GM19025 (cell line): ENCODE data around the gene HYPK.
"Not testable (repeated sequence)": the region's sequence is repeated elsewhere in the genome, so short reads cannot be mapped to it uniquely, and the experiment has no call there.

Experiments
- ATAC-seq: cut with Tn5 transposase; IDR thresholded peaks from one replicate; pipeline ENCODE4 v1.9.1; 2021; ENCODE audit warnings: mild to moderate bottlenecking, low read depth, moderate library complexity; ENCODE audit not compliant: unreplicated experiment

HYPK gene

DNA sequence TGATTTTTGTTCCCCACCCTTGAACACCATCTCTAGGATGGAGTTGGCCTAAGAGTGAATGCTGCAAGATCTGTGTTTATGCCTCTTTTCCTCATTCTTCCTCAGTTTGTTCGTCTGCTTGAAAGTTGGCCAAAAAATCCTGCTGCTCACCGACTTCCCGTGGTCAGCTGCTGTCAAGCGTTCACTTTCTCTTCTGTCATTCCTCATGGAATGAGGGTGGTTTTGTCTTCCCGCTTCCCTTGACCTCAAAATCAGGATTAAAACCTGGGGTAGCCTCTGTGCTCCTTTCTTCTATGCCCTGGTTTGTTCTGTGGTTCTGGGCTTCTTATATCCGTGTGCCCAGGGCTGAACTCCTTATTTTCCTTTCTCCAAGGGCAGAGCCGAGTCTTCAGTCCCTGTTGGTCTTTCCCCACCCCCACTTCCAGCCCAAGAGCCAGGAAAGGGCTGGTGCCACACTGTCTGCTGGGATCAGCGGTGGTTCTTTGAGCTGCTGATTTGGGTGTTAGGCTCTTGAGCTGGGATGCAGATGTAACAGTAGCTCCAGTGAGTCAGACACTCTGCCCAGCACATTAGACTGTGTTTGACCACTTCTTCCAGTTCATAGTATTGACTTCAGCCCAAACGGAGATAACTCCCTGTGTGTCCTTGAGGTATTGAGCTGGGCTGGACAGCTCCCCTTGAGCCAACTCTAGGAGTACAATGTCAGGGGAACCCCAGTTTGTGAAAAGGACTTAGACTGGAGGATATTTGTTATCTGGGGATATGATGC lies 5.9 kb upstream of the HYPK start:
- ATAC-seq = no peak

DNA sequence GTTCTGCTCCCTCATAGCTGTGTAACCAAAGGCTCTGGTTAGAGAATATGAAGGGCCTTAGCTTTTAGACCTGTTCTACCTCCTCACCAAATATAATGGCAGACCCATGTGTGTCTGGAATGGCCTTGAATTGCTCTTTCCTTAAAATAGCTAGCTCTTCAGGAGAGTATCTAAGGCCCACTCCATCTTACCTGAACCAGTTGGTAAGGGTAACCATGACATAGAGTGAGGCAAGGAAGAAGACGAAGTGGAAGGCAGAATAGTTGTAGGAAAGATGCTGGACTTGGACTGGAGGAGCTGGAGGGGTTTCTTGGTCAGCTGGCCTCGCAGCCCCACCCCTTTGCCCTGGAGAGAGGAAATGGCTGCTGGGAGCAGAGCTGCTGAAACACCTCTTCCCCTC lies 5.2 kb upstream of the HYPK start:
- ATAC-seq = no peak

DNA sequence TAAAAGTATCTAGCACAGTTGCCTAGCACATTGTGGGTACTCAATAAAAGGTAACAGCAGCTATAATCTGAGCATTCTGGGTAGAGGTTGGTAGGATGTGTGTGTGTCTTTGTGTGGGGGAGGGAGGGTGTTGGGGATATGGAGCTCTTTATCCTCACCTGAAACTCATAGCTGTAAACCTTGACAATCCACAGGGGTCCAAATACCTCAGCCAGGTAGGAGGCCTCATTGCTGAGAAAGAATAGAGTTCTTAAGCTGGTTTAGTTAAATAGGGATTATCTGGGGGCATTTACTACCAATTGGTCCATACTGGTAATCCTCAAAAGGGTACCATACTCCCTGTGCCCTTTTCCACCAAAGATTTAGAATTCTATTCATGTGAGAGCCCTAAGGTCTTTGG lies 4.4 kb upstream of the HYPK start:
- ATAC-seq = no peak

DNA sequence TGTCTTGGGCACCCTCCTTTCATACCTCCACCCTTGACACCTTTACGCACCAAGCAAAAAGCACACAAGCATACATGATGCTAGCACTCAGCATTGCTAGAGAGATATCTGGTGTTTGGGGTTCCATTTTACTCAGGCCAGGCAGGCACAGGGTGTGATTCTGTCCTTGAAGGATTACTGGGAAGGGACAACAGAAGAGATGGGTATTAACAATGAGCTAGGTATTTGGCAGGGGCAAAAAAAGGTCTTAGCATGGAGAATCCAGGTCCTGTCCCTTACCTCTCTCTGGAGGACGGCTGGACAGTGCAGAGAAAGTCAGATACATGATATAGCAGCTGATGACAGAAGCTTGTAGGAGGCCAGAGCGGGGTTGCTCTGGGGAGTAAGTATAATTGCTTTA lies 3.8 kb upstream of the HYPK start:
- no peak for ATAC-seq

DNA sequence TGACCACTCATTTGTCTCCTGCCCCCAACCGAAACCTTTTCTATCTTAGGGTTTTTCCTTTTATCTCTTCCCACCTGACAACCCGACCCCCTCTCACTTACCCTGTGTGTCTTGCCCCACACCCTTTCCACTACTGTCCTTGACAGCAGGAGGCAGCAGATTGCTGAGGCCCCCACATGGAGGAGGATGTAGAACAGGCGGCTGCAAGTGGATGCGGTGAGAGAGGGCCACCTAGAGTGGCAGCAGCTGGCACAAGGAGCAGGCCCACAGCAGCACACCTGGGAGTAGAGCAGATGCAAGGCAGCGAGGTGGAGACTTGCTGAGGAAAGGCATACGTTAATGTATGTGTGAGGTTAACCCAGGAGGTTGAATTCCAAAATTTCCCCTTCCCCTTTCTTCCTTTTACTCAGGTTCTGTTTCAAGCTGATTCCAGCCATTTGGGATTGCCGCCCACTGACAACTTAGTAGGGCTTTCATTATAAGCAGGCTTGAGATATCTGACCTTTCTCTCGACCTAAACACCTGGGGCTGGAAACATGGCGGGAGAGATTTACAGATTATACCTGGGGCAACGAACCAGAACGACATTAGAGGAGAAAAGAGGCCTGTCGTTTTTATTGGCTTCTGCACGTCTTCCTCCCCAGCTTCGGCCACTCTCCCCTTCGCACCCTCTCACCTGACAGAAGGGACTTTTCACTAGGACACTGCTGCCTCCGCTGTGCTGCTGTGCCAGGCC lies 1.0 kb upstream of the HYPK start:
- ATAC-seq = no peak

DNA sequence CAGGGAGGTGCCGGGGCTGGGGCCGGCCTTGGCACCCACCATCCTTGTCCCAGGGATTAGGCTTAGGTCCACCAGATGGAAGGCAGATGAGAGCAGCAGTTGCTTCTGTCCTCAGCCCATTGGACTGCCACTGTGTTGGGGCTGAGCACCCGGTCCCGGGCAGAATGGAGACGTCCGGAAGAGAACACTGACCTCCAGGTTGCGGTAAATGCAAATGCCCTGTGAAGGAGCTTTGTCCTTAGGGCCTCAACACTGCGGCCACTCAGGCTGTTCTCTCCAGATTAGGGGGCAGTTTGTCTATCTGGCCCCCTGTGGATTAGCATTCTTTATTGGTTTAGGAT lies 484 bp upstream of the HYPK start, which contains the start of gene SERINC4:
Gene SERINC4, minus strand, starts transcription at position 276 of the 341 bp plus-strand sequence. Its CDS starts 234 bp downstream, at position 42.
- ATAC-seq = no peak

DNA sequence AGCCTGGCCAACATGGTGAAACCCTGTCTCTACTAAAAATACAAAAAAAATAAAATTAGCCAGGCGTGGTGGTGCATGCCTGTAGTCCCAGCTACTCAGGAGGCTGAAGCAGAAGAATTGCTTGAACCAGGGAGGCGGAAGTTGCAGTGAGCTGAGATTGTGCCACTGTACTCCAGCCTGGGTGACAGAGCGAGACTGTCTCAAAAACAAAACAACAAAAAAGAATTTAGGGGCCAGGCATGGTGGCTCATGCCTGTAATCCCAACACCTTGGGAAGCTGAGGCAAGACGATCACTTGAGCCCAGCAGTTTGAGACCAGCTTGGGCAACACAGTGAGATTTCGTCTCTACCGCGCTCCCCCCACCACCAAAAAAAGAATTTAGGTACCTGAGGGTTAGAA lies 2.3 kb downstream of the HYPK start:
- not testable (repeated sequence) for ATAC-seq

DNA sequence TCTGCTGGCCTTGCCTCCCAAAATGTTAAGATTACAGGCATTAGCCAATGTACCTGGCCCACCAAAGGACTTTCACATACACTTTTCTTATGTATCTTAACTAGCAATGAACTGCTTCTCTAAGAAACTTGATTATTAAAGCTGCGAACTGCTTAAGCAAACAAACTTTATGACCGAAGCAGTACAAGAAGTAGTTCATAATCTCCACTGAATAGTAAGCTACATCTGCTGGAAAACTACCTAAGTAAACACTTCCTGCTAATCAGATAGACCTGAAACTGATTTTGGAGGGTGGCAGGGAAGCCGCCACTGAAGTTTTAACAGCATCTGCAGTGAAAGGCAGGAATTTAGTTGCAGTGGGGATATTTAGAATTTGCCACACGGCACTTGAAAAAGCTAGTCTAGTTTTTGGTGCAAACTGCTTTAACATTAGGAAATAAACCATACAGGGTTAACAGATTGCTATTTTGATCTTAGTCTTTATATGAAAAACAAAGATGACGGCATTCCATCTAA lies 8.1 kb downstream of the HYPK start:
- no peak for ATAC-seq

DNA sequence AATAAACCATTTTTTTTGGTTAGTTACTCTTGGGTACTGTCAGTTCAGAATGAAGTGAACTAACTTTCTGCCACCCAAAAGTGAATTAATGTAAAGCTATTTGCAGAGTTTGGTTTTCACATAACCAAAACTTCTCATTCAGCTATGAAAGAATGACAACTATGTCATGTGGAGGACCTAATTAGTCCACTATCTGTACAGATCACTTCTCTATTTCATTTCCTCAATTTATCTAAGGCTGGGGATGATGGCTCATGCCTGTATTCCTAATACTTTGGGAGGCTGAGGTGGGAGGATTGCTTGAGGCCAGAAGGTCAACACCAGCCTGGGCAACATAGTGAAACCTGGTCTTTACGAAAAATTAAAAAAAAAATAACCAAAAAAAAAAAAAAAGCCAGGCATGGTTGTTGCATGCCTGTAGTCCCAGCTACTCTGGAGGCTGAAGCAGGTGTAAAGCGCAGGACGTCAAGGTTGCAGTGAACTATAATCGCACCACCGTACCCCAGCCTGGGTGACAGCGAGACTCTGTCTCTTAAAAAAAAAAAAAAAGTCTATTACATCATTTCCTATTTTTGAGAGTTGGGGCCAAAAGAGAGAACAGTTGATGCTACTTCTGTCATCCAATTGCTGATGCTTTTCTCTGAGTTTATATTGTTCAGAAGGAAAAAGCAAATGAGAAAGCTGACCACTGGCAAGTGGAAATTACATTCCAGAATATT lies 8.7 kb downstream of the HYPK start:
- no peak for ATAC-seq

DNA sequence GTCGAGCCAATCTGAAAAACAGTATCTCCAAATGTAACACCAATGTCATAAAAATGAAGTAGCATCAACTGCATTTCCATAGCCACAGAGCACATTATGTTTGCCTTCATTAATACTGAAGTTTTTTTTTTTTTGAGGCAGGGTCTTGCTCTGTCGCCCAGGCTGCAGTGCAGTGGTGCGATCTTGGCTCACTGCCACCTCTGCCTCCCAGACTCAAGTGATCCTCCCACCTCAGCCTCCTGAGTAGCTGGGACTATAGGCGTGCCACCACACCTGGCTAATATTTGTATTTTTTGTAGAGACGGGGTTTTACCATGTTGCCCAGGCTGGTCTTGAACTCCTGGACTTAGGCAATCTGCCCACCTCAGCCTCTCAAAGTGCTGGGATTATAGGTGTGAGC lies 14.7 kb downstream of the HYPK start:
- not testable (repeated sequence) for ATAC-seq

DNA sequence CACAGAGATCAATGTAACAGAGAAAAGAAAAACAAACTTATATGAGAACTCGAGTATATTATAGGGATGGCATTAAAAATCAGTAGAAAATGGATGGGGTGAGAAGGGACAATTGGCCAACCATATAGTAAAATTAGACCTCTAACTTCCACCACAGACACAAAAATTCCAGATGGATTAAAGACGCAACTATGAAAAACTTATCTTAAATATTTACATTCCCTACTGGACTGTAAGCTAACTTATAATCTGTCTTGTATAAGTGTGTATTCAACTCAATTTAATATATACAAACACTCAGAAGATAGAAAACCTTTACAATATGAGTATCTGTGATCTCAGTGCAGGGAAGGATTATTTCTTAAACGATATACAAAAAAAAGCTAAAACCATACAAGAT lies 21.1 kb downstream of the HYPK start:
- no peak for ATAC-seq

DNA sequence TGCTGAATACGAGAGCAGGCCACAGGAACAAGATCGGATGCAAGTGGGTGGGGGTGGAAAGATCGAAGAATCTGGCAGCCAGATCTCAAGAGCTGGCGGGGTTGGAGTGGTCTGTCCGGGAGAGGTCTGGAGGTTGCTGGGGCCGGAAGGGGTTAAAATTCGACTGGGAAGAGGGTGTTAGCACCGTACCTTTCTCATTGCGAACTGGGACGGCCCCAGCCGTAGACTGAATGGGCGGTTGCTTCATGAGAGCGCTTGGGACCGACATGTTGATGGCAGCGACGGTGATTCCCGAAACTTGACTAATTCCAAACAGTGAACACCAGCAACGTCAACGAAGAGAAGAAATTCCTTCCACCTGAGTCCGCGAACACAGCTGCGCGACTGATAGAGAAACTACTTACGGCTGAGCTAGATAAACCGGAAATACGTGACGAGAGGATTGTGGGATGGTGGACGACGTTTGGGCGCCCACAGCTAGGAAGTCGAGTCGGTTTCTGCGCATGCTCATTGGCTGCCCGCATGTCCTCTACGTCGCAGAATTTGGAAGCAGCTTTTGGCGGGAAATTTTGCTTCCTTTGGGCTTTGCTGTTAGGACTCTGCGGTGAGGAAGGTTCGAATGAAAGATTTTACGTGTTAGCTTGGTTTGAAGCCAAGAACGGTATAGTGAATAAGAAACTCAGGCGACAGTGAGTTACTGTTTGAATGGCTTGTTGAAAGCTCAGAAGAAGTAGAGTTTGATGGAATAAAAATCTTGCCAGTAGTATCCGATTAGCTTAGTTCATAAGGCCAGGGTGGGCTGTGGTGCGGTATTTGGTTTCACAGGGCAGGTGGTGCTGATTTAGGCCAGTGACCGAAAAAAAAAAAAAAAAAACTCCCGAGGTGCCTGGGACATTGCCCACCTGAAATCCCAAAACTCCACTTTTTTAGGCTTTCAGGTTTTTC lies 24.2 kb downstream of the HYPK start, which contains the start of gene MFAP1:
Gene MFAP1, minus strand, starts transcription at position 389 of the 945 bp plus-strand sequence. Its CDS starts 121 bp downstream, at position 268.
- peak; percentile 62 for ATAC-seq

DNA sequence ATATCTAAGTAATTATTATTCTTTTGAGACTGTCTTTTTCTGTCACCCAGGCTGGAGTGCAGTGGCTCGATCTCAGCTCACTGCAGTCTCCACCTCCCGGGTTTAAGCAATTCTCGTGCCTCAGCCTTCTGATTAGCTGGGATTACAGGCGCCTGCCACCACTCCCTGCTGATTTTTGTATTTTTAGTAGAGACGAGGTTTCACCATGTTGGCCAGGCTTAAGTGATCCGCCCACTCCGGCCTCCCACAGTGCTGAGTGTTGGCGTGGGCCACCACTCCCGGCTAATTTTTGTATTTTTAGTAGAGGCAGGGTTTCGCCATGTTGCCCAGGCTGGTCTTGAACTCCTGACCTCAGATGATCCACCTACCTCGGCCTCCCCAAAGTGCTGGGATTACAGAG lies 24.9 kb downstream of the HYPK start:
- ATAC-seq = not testable (repeated sequence)

DNA sequence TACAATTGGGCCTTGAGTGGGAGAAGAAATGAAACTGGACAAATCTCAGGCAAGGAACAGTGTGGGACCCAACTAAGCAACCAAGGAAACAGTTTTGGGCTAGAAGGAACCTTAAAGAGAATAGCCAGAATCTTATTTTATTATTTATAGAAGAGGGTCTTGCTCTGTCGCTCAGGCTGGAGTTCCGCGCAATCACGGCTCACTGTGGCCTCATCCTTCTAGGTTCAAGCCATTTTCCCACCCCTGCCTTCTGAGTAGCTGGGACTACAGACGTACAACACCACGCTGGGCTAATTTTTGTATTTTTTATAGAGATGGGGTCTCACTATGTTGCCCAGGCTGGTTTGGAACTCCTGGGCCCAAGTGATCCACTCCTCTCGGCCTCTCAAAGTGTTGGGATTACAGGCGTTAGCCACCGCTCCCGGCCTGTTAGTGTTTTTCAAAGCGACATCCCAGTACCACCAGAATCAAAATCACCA lies 25.7 kb downstream of the HYPK start:
- no peak for ATAC-seq

DNA sequence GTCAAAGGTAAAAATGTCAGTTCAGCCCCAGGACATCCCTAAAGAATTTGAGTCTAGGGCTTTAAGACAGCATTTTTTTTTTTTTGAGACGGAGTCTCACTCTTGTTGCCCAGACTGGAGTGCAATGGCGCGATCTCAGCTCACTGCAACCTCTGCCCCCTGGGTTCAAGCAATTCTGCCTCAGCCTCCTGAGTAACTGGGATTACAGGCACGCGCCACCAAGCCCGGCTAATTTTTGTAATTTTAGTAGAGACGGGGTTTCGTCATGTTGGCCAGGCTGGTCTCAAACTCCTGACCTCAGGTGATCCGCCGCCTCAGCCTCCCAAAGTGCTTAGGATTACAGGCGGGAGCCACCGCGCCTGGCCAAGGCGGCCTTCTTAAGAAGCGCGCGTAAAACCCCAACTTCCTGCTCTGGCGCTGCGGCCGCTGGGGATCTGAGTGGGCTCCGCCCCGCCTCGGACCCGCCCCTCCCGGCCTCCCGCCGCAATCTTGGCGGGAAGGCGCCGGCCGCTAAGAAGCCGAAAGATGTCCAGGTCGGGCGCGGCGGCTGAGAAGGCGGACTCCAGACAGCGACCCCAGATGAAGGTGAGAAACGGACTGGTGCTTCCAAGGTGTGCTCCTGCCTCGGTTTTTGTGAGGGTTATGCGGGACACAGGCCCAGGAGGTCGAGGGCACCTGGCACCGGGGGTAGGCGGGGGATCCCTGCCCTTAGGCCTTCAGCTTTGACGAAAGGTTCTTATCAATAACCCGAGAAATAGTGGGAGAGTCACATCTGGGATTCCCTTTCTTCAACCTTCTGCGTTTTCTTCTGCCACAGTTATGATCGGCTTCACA lies 26.3 kb downstream of the HYPK start, which contains the start of gene WDR76:
Gene WDR76, plus strand, starts transcription at position 495 of the 834 bp plus-strand sequence. Its CDS starts 31 bp downstream, at position 526.
- peak; percentile 62 for ATAC-seq

DNA sequence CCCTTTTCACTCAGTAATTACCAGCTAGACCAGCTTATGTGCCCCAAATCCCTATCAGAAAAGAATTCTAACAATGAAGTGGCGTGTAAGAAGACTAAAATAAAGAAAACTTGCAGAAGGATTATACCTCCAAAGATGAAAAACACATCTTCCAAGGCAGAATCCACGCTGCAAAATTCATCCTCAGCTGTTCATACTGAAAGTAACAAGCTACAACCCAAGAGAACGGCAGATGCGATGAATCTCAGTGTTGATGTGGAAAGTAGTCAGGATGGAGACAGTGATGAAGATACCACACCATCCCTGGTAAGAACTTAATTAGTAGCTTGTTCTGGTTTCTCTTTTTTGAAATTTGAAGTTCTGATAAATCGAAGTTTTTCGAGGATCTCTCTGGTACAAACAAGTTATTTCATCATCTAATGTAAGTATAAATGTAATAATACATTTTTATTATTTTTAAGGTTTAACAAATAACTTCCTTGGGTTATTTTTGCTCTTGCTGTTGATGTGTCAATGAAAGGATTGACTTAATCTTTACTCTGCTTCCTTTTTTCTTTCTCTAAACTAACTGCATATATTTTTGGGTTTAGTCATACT lies 27.8 kb downstream of the HYPK start:
- no peak for ATAC-seq

DNA sequence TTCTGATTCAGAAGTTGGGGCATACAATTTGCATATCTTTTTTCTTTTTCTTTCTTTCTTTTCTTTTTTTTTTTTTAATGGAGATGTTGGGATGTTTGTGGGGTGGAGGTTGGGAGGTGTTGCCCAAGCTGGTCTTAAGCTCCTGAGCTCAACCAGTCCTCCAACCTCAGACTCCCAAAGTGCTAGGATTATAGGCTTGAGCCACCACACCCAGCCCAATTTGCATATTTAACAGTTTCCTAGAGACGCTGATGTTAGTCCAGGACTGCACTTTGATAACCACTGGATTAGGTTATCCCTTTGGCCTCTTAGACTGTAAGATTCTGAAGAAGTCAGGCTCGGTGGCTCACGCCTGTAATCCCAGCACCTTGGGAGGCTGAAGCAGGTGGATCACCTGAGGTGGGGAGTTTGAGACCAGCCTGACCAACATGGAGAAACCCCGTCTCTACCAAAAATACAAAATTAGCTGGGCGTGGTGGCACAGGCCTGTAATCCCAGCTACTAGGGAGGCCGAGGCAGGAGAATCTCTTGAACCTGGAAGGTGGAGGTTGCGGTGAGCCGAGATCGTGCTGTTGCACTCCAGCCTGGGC lies 29.6 kb downstream of the HYPK start:
- not testable (repeated sequence) for ATAC-seq

DNA sequence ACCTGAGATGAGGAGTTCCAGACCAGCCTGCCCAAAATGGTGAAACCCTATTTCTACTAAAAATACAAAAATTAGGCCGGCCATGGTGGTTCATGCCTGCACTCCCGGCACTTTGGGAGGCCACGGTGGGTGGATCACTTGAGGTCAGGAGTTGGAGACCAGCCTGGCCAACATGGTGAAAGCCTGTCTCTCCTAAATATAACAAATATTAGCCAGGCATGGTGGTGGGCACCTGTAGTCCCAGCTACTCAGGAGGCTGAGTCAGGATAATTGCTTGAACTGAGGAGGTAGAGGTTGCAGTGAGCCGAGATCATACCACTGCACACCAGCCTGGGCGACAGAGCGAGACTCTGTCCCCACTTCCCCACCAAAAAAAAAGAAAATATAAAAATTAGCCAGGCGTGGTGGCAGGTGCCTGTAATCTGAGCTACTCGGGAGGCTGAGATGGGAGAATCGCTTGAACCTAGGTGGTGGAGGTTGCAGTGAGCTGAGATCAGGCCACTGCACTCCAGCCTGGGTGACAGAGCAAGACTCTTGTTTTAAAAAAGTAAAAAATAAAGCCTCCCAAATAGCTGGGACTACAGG lies 30.4 kb downstream of the HYPK start:
- not testable (repeated sequence) for ATAC-seq
